ENCODE results near the gene ATP2A1. TPM values are rescaled to one million over a fixed set of nuclear protein-coding genes. Genes with fewer than 3 reads are reported as not detected.
"Not testable (repeated sequence)": the region's sequence is repeated elsewhere in the genome, so short reads cannot be mapped to it uniquely, and the experiment has no call there.

The ATP2A1 gene
- total and polyA plus RNA-seq, 3 experiments from 2014 or later, result 1.9 to 2.1 TPM; not detected in 1

DNA sequence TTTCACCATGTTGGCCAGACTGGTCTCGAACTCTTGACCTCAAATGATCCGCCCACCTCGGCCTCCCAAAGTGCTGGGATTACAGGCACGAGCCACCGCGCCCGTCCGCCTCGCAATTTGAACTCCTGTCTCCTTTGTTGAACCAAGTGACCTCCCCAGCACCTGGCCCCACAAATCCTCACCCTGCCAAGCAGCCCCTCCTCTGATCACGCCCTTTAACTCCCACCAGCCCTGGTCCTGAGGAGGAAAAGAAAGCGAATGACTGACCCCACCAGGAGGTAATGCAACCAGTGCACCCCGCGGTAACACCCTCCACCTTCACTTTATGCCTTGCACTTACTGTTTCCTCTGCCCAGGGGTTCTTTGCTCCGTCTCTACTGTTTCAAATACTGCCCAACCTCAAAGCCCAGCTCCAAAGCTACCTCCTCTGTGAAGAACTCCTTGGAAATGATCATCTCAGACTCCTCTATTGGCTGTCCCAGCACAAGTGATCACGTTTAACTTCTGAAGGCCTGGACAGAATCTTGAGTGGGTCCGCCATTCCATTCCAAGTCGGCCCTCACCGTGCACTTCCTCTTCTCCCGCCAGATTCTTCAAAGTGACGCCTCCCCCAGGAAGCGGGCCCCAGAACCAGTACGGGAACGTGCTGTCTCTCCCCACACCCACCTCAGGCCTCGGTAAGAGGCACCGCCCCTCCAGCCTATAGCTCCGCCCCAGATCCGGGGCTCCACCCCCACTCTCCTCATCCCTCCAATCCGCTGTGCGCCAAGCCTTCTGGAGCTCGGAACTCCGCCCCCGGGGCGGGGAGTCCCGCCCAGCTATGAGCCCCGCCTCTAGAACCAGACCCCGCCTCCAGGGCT is 57.9 kb downstream of the ATP2A1 start:
- CTCF ChIA-PET, result interaction anchor here (1.3 to 2.0 kb wide), 2 partner anchors 9 kb away, joined by 3 to 11 read pairs; no protein-coding TSS in a partner anchor
- Histone ChIP-seq H3K9me3 (ENCODE audit: low read length) (no peaks in the 10 kb centered on the region), H3K27me3 (ENCODE audit: insufficient read depth, low read length, poor library complexity, severe bottlenecking) (no peaks in the 10 kb centered on the region), H3K36me3 (ENCODE audit: insufficient read depth, low read length) (no peaks in the 10 kb centered on the region), H3K27ac (ENCODE audit: low read depth, low read length) (peak overlapping the region; percentile 61), H3K4me3 (ENCODE audit: low read length) (peak overlapping the region; percentile 23), H3K4me1 (ENCODE audit: insufficient read depth, low read length) (peaks cover 12% of the 10 kb centered on the region)
- Mint-ChIP-seq H3K27ac (peak overlapping the region; percentile 0 to 70 (median 27)), H3K27me3 (no peaks in the 10 kb centered on the region), H3K36me3 (no peaks in the 10 kb centered on the region), H3K4me3 (peak overlapping the region in 6 of 7 donors; percentile 62 to 80 (median 72)), H3K4me1 (peaks cover 10 to 14% (median 14%) of the 10 kb centered on the region in 3 donors), H3K9me3 (no peaks in the 10 kb centered on the region)
- peak; percentile 63 to 86 (median 78) for DNase-seq
- POLR2A ChIA-PET, result interaction anchor here (0.6 to 0.7 kb wide), 2 partner anchors 11 to 37 kb away, joined by 3 to 5 read pairs; no protein-coding TSS in a partner anchor

DNA sequence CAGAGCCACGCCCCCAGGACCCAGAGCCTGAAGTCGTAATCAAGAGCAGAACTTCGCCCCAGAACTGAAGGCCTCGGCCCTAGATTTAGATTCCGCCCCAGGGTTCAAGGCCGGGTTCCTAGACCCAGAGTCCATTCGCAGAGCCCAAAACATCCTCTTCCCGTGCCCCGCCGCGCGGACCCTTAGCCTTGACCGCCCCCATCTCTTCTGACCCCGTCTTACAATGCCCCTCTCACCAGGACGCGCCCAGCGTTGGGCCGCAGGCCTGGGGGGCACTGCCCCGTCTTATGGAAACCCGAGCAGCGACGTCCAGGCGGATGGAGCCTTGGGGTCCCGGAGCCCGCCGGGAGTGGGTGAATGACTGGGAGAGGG is 58.5 kb downstream of the ATP2A1 start:
- Histone ChIP-seq H3K27ac (ENCODE audit: low read depth, low read length) (peak overlapping the region; percentile 4), H3K36me3 (ENCODE audit: insufficient read depth, low read length) (no peaks in the 10 kb centered on the region), H3K9me3 (ENCODE audit: low read length) (no peaks in the 10 kb centered on the region), H3K4me3 (ENCODE audit: low read length) (no peak overlapping the region), H3K4me1 (ENCODE audit: insufficient read depth, low read length) (peaks cover 12% of the 10 kb centered on the region), H3K27me3 (ENCODE audit: insufficient read depth, low read length, poor library complexity, severe bottlenecking) (no peaks in the 10 kb centered on the region)
- Mint-ChIP-seq H3K4me1 (peaks cover 10 to 14% (median 13%) of the 10 kb centered on the region in 3 donors), H3K9me3 (no peaks in the 10 kb centered on the region), H3K27me3 (no peaks in the 10 kb centered on the region), H3K4me3 (peak overlapping the region in 5 of 7 donors; percentile 62 to 80 (median 73)), H3K36me3 (no peaks in the 10 kb centered on the region), H3K27ac (peak overlapping the region in 4 of 8 donors; percentile 0 to 70 (median 14))
- ChIA-PET CTCF (interaction anchor here (1.3 to 2.0 kb wide), 2 partner anchors 9 to 10 kb away, joined by 3 to 11 read pairs; no protein-coding TSS in a partner anchor), POLR2A (interaction anchor here (0.6 to 0.7 kb wide), 2 partner anchors 11 to 37 kb away, joined by 3 to 5 read pairs; no protein-coding TSS in a partner anchor)
- no peak for DNase-seq

DNA sequence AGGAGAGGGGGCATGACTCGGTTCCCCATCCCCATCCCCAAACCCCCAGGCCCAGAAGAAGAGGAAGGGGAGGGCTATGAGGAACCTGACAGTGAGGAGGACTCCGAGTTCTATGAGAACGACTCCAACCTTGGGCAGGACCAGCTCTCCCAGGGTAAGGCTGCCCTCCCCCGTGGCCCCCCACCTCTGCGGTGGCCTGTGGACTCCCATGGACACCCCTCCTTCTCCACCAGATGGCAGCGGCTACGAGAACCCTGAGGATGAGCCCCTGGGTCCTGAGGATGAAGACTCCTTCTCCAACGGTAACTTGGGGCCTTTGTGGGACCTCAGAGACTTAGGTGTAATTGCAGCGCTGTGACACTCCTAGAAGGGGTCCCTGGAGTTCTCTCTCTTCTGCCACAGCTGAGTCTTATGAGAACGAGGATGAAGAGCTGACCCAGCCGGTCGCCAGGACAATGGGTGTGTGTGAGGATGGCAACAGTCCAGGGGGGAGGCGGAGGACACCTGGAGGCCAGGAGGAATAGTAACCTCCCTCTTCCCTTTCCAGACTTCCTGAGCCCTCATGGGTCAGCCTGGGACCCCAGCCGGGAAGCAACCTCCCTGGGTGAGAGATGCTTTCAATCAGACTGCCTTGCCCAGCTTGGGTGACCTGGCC is 59.1 kb downstream of the ATP2A1 start:
- H3K9me3 Mint-ChIP-seq, result no peaks in the 10 kb centered on the region
- ChIA-PET CTCF (interaction anchor here (1.3 to 2.0 kb wide), 2 partner anchors 8 to 11 kb away, joined by 3 to 11 read pairs; no protein-coding TSS in a partner anchor), POLR2A (interaction anchor here (0.6 to 0.7 kb wide), 2 partner anchors 12 to 36 kb away, joined by 3 to 5 read pairs; no protein-coding TSS in a partner anchor)
- no peaks in the 10 kb centered on the region for H3K27me3 ChIP-seq (ENCODE audit: insufficient read depth, low read length, poor library complexity, severe bottlenecking)
- no peak for DNase-seq
- peak overlapping the region in 1 of 8 donors; percentile 79 for H3K27ac Mint-ChIP-seq
- no peak overlapping the region for H3K4me3 ChIP-seq (ENCODE audit: low read length)
- H3K4me1 ChIP-seq (ENCODE audit: insufficient read depth, low read length), result peaks cover 12% of the 10 kb centered on the region
- no peaks in the 10 kb centered on the region for H3K36me3 Mint-ChIP-seq
- H3K36me3 ChIP-seq (ENCODE audit: insufficient read depth, low read length), result no peaks in the 10 kb centered on the region
- H3K27me3 Mint-ChIP-seq, result no peaks in the 10 kb centered on the region
- H3K4me1 Mint-ChIP-seq, result peaks cover 10 to 14% (median 13%) of the 10 kb centered on the region in 3 donors
- no peak overlapping the region for H3K4me3 Mint-ChIP-seq
- no peaks in the 10 kb centered on the region for H3K9me3 ChIP-seq (ENCODE audit: low read length)
- no peak overlapping the region for H3K27ac ChIP-seq (ENCODE audit: low read depth, low read length)

DNA sequence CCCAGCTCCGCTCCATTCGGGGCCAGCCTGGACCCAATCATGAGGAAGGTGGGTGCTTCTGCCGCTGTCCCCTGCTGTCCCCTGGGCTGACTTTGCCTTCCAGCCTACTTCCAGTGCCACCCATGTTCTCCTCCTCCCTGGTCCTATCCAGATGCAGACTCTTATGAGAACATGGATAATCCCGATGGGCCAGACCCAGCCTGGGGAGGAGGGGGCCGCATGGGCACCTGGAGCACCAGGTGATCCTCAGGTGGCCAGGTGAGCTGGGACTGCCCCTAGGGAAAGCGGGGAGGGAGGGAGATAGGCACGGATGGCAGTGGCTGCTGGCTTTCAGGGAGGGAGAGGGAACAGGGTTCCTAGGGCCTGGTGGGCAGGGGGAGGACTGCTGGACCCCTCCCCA is 60.4 kb downstream of the ATP2A1 start:
- ChIA-PET CTCF (no interaction called here), POLR2A (no interaction called here)
- Histone ChIP-seq H3K9me3 (ENCODE audit: low read length) (no peaks in the 10 kb centered on the region), H3K4me1 (ENCODE audit: insufficient read depth, low read length) (peaks cover 12% of the 10 kb centered on the region), H3K27ac (ENCODE audit: low read depth, low read length) (no peak overlapping the region), H3K36me3 (ENCODE audit: insufficient read depth, low read length) (no peaks in the 10 kb centered on the region), H3K27me3 (ENCODE audit: insufficient read depth, low read length, poor library complexity, severe bottlenecking) (no peaks in the 10 kb centered on the region), H3K4me3 (ENCODE audit: low read length) (no peak overlapping the region)
- DNase-seq, result no peak
- no peaks in the 10 kb centered on the region for H3K27me3 Mint-ChIP-seq
- peaks cover 10 to 13% (median 13%) of the 10 kb centered on the region in 3 donors for H3K4me1 Mint-ChIP-seq
- no peak overlapping the region for H3K27ac Mint-ChIP-seq
- no peaks in the 10 kb centered on the region for H3K36me3 Mint-ChIP-seq
- peak overlapping the region in 1 of 7 donors; percentile 29 for H3K4me3 Mint-ChIP-seq
- H3K9me3 Mint-ChIP-seq, result no peaks in the 10 kb centered on the region

DNA sequence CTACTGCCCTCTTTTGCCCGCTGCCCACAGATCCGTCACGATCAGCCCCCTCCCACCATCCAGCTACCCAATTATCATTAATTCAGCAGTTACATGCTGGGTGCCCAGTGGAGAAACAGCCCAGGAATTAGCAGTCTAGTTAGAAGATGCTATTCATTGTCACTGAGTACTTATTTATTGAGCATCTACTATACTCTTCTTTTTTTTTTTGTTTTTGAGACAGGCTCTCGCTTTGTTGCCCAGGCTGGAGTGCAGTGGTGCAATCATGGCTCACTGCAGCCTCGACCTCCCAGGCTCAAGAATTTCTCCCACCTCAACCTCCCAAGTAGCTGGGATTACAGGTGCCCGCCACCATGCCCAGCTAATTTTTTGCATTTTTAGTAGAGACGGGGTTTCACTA is 61.5 kb downstream of the ATP2A1 start:
- peaks cover 12% of the 10 kb centered on the region for H3K4me1 ChIP-seq (ENCODE audit: insufficient read depth, low read length)
- H3K27ac ChIP-seq (ENCODE audit: low read depth, low read length); CTCF ChIA-PET; H3K4me3 ChIP-seq (ENCODE audit: low read length); H3K27me3 Mint-ChIP-seq; H3K36me3 Mint-ChIP-seq; H3K4me3 Mint-ChIP-seq; H3K27ac Mint-ChIP-seq; H3K27me3 ChIP-seq (ENCODE audit: insufficient read depth, low read length, poor library complexity, severe bottlenecking); H3K9me3 Mint-ChIP-seq; H3K9me3 ChIP-seq (ENCODE audit: low read length); DNase-seq; H3K36me3 ChIP-seq (ENCODE audit: insufficient read depth, low read length): not testable (repeated sequence)
- POLR2A ChIA-PET, result interaction anchor here (0.7 kb wide), 1 partner anchor 19 kb away, joined by 8 read pairs; no protein-coding TSS in a partner anchor
- H3K4me1 Mint-ChIP-seq, result peaks cover 10 to 13% (median 11%) of the 10 kb centered on the region in 3 donors

DNA sequence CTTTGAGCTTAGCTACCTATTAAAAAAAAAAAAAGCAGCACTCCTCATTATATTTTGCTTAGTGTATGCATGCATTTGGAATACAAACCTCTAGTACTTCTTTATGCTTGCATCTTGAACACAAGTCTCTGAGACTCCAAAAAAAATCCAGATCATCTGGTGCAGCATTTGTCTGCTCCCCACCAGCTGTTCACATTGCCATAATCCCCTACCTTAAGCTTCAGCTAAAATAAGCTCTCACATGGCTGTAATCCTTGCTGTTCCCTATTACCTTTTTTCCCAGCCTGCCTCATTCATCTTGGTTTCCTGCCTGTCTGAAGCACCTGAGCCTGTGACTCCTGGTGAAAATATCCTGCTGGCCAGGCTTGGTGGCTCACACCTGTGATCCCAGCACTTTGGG is 65.0 kb downstream of the ATP2A1 start:
- H3K9me3 ChIP-seq (ENCODE audit: low read length), result no peaks in the 10 kb centered on the region
- POLR2A ChIA-PET, result interaction anchor here (0.6 to 0.9 kb wide), 2 partner anchors 70 to 97 kb away, joined by 3 to 5 read pairs; partner anchors contain the start of gene TUFM
- peaks cover 8 to 9% (median 8%) of the 10 kb centered on the region in 3 donors for H3K4me1 Mint-ChIP-seq
- peaks cover 0 to 5% of the 10 kb centered on the region in 2 donors for H3K27me3 Mint-ChIP-seq
- H3K27ac Mint-ChIP-seq, result no peak overlapping the region
- H3K36me3 Mint-ChIP-seq, result no peaks in the 10 kb centered on the region
- no peak overlapping the region for H3K27ac ChIP-seq (ENCODE audit: low read depth, low read length)
- peaks cover 10% of the 10 kb centered on the region for H3K4me1 ChIP-seq (ENCODE audit: insufficient read depth, low read length)
- H3K4me3 ChIP-seq (ENCODE audit: low read length), result no peak overlapping the region
- no peak overlapping the region for H3K4me3 Mint-ChIP-seq
- DNase-seq, result no peak
- H3K27me3 ChIP-seq (ENCODE audit: insufficient read depth, low read length, poor library complexity, severe bottlenecking), result no peaks in the 10 kb centered on the region
- no peaks in the 10 kb centered on the region for H3K9me3 Mint-ChIP-seq
- CTCF ChIA-PET, result interaction anchor here (0.9 to 2.6 kb wide), 3 partner anchors 8 to 100 kb away, joined by 4 to 13 read pairs (median 4); no protein-coding TSS in a partner anchor
- H3K36me3 ChIP-seq (ENCODE audit: insufficient read depth, low read length), result no peaks in the 10 kb centered on the region

DNA sequence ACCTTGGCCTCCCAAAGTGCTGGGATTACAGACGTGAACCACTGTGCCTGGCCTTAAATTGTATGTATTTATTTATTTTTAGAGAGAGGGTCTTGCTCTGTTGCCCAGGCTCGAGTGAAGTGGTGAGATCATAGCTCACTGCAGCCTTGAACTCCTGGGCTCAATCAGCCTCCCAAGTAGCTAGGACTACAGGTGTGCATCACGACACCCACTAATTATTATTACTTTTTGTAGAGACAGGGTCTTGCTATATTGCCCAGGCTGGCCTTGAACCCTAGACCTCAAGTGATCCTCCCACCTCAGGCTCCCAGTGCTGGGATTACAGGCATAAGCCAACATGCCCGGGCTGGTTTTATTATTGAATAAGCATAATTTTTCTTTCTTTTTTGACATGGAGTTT is 68.4 kb downstream of the ATP2A1 start:
- Histone ChIP-seq H3K36me3 (ENCODE audit: insufficient read depth, low read length) (no peaks in the 10 kb centered on the region), H3K27ac (ENCODE audit: low read depth, low read length) (no peak overlapping the region), H3K4me3 (ENCODE audit: low read length) (no peak overlapping the region), H3K4me1 (ENCODE audit: insufficient read depth, low read length) (peaks cover 18% of the 10 kb centered on the region), H3K27me3 (ENCODE audit: insufficient read depth, low read length, poor library complexity, severe bottlenecking) (no peaks in the 10 kb centered on the region), H3K9me3 (ENCODE audit: low read length) (no peaks in the 10 kb centered on the region)
- no peak overlapping the region for H3K27ac Mint-ChIP-seq
- ChIA-PET CTCF (interaction anchor here (0.7 to 2.6 kb wide), 4 partner anchors 31 to 100 kb away, joined by 3 to 7 read pairs (median 5); partner anchors contain the start of gene TUFM), POLR2A (no interaction called here)
- peaks cover 15 to 20% (median 19%) of the 10 kb centered on the region in 3 donors for H3K4me1 Mint-ChIP-seq
- no peaks in the 10 kb centered on the region for H3K9me3 Mint-ChIP-seq
- no peak overlapping the region for H3K4me3 Mint-ChIP-seq
- DNase-seq, result no peak
- peaks cover 0 to 6% (median 0%) of the 10 kb centered on the region in 3 donors for H3K36me3 Mint-ChIP-seq
- peaks cover 0 to 5% of the 10 kb centered on the region in 2 donors for H3K27me3 Mint-ChIP-seq
